Heart left ventricle (tissue), 16 donors: ENCODE data around the gene AKAP10. TPM values are rescaled to one million over a fixed set of nuclear protein-coding genes. Genes with fewer than 3 reads are reported as not detected.
"Not testable (repeated sequence)": the region's sequence is repeated elsewhere in the genome, so short reads cannot be mapped to it uniquely, and the experiment has no call there.

ENCODE experiments used
- ATAC-seq, 4 donors: fragments of 200-7000 bp; cut with Tn5 transposase; one replicate each; pipeline ENCODE4 v1.9.1; 2020 to 2022; ENCODE audit warnings: moderate library complexity in 4 of 4, mild to moderate bottlenecking in 3 of 4, moderate number of reproducible peaks in 1 of 4
- DNase-seq, 5 donors: peaks; one replicate each; pipeline ENCODE4 v3.0.0-alpha.2; 2020
- H3K27ac ChIP-seq, 12 donors: fragments of 200-600 bp; sonication (generic) in 4 of 12; one replicate each; pipeline versions ENCODE4 v1.5.0 to v1.8.0; 2016 to 2022; ENCODE audit warnings: mild to moderate bottlenecking in 2 of 12
- H3K27me3 ChIP-seq, 9 donors: fragments of 200-600 bp; sonication (generic) in 2 of 9; one replicate each; pipeline versions ENCODE4 v1.5.1 to v1.8.0; 2016 to 2022; ENCODE audit warnings: mild to moderate bottlenecking in 3 of 9
- H3K36me3 ChIP-seq, 9 donors: fragments of 200-600 bp; sonication (generic) in 2 of 9; one replicate each; pipeline versions ENCODE4 v1.5.0 to v1.8.0; 2018 to 2022; ENCODE audit warnings: mild to moderate bottlenecking in 2 of 9
- H3K4me1 ChIP-seq, 12 donors: fragments of 200-600 bp; sonication (generic) in 4 of 12; one replicate each; pipeline versions ENCODE4 v1.5.0 to v1.8.0; 2016 to 2022; ENCODE audit warnings: mild to moderate bottlenecking in 3 of 12
- H3K4me3 ChIP-seq, 12 donors: fragments of 200-600 bp; sonication (generic) in 4 of 12; one replicate each; pipeline versions ENCODE4 v1.5.0 to v1.8.0; 2017 to 2022; ENCODE audit warnings: mild to moderate bottlenecking in 9 of 12, moderate library complexity in 4 of 12
- H3K9me3 ChIP-seq, 12 donors: fragments of 200-600 bp; sonication (generic) in 4 of 12; one replicate each; pipeline versions ENCODE4 v1.5.0 to v1.8.0; 2016 to 2022; ENCODE audit warnings: mild to moderate bottlenecking in 1 of 12
- CTCF ChIP-seq, 12 donors: fragments of 200-600 bp; sonication (generic) in 4 of 12; IDR thresholded peaks; one replicate each; pipeline versions ENCODE4 v1.5.0 to v1.8.0; 2018 to 2022; ENCODE audit warnings: antibody characterized with exemption in 12 of 12, mild to moderate bottlenecking in 5 of 12
- POLR2A ChIP-seq, 2 donors: fragments of 450-650 bp; IDR thresholded peaks; one replicate each; pipeline ENCODE4 v1.6.1; 2017; ENCODE audit warnings: antibody characterized with exemption in 2 of 2, mild to moderate bottlenecking in 2 of 2, moderate library complexity in 2 of 2
- WGBS, 4 donors: extraction: QIAGEN DNeasy Blood & Tissue Kit in 2 of 4; methylation state at CpG; one replicate each; pipeline versions ENCODE4 v1.1.5 to v1.1.7; 2013 to 2018; 5-methylcytosine and 5-hydroxymethylcytosine counted together
- intact Hi-C, 10 donors: fragments of 100-400 bp; cut with DNase I; formaldehyde crosslinking; loops; one replicate each; pipeline versions ENCODE4 v1.11.1 to v1.14.2; 2022
- long read RNA-seq, 3 donors: library from polyadenylated mRNA; unstranded; transcript quantifications; one replicate each; pipeline ENCODE4 v2.0.0, GENCODE V29; 2020 to 2021
- polyA plus RNA-seq, 2 donors: library from polyadenylated mRNA; stranded (reverse); fragments of 200-250 nt; gene quantifications; one replicate each; pipeline ENCODE4 v1.2.3, GENCODE V29; 2013
- total RNA-seq, 9 donors: library from RNA; depleted of rRNA in 2 of 9; stranded (reverse); fragments of >200 nt in 2 of 9; fragmentation: NEBNext Ultra II Directional in 3 of 9; extraction: Animal tissue kit (Norgen Biotek cat#: 25700) in 3 of 9; gene quantifications; one replicate each; pipeline versions ENCODE4 v1.1.0 to v1.2.4, GENCODE V29; 2016 to 2023
- donor health status: ischemic (EF 13 %, LVEDD 7.1; RV severe dilation, severe dysfunction).
- donor health status: healthy with polysubstance abuse.
- donor health status: DM: no; HTN: yes; CAD: no.
- donor health status: DM: no; HTN: no; CAD: no.
- donor health status: ischemic (EF 25% LVEDD 6.9; RV normal size, moderate dysfunction).
- donor health status: ischemic (EF 25% LVEDD 5.7; RV mildly dilated, moderate dysfunction).
- donor health status: healthy.
- donor health status: DM: yes; HTN: yes; CAD: no.
- donor health status: ischemic (EF 35%, LVEDD 5.7; RV mildly dilated, moderate dysfunction).
- donor health status: nonischemic (EF 11% LVEDD 7.7; RV severe dilation, severe dysfunction).
- donor health status: DM: yes; HTN: yes; CAD: no.
- donor health status: PGD.
- donor health status: ischemic (EF 29% LVEDD 5.4; RV normal size, mild dysfunction).
- donor health status: nonischemic (EF 23%, LVEDD 6.1; RV moderate dilation, normal function).

AKAP10 gene
- total RNA-seq (10 to 100 TPM; 11.2 to 25.0 (median 14.5) TPM), polyA plus RNA-seq (1 to 10 TPM; 4.4 to 6.9 TPM)
- long read RNA-seq, donor 1, full-length matches to known transcripts = 13 of 18 reads
- long read RNA-seq, donor 1, partial matches to known transcripts = 1 of 18 reads
- long read RNA-seq, donor 1, other reads (novel, unspliced or antisense) = 4 of 18 reads
- long read RNA-seq, donor 2, full-length matches to known transcripts = 7 of 9 reads
- long read RNA-seq, donor 2, partial matches to known transcripts = 0 of 9 reads
- long read RNA-seq, donor 2, other reads (novel, unspliced or antisense) = 2 of 9 reads
- long read RNA-seq, donor 3, full-length matches to known transcripts = 11 of 17 reads
- long read RNA-seq, donor 3, partial matches to known transcripts = 0 of 17 reads
- long read RNA-seq, donor 3, other reads (novel, unspliced or antisense) = 6 of 17 reads

GRCh38 chr17:19977293-19978208, at the start of gene AKAP10:
Gene AKAP10, minus strand, starts transcription at chr17:19977828. Its CDS starts 149 bp downstream, at chr17:19977679.
- DNase-seq = peak; percentile 94 to 97 (median 95)
- peak; percentile 93 to 98 (median 98) for ATAC-seq
- intact Hi-C loops = no loop called here
- peak within 1 kb of the TSS; percentile 81 to 99 (median 90) for H3K27ac ChIP-seq
- H3K36me3 ChIP-seq = peaks cover 0 to 12% (median 0%) of the 10 kb centered on the region in 9 donors
- TF ChIP-seq CTCF (IDR thresholded peaks at IDR 0.05) (peak in 1 of 12 donors; percentile 5), POLR2A (IDR thresholded peaks at IDR 0.05) (peak in 1 of 2 donors; percentile 56)
- 0 to 1% (median 0%) methylated on average over 21 to 75 of the region's 75 CpGs for WGBS, 4 donors
- H3K4me1 ChIP-seq = peaks cover 0 to 61% (median 16%) of the 10 kb centered on the region in 12 donors
- no peaks in the 10 kb centered on the region for H3K9me3 ChIP-seq
- H3K27me3 ChIP-seq = no peaks in the 10 kb centered on the region
- peak within 1 kb of the TSS; percentile 60 to 99 (median 92) for H3K4me3 ChIP-seq

- no peak for ATAC-seq
- TF ChIP-seq POLR2A (IDR thresholded peaks at IDR 0.05) = no peak
- no peak for TF ChIP-seq CTCF (IDR thresholded peaks at IDR 0.05)
- Histone ChIP-seq H3K27ac (peak overlapping the region in 1 of 12 donors; percentile 13), H3K27me3 (no peaks in the 10 kb centered on the region), H3K36me3 (peaks cover 0 to 3% (median 0%) of the 10 kb centered on the region in 9 donors), H3K4me1 (peaks cover 0 to 17% (median 0%) of the 10 kb centered on the region in 12 donors), H3K9me3 (peaks cover 0 to 12% (median 0%) of the 10 kb centered on the region in 12 donors), H3K4me3 (no peak overlapping the region)
- intact Hi-C loops = no loop called here
- no peak for DNase-seq
Measured at GRCh38 chr17:20026960-20027359, 49.3 kb upstream of the AKAP10 start.

- no peak for ATAC-seq
- peaks cover 0 to 8% (median 0%) of the 10 kb centered on the region in 12 donors for H3K9me3 ChIP-seq
- 78 to 84% (median 83%) methylated on average over 4 of the region's 4 CpGs for WGBS, 4 donors
Measured at GRCh38 chr17:20022701-20023100, 45.1 kb upstream of the AKAP10 start.

GRCh38 chr17:20016475-20016992, 38.9 kb upstream of the AKAP10 start:
- not testable (repeated sequence) for ATAC-seq, H3K27ac ChIP-seq, H3K9me3 ChIP-seq, H3K4me1 ChIP-seq, H3K27me3 ChIP-seq, H3K4me3 ChIP-seq, H3K36me3 ChIP-seq, DNase-seq
- 93 to 97% (median 96%) methylated on average over 3 to 32 of the region's 32 CpGs for WGBS, 4 donors
- intact Hi-C loops = loop anchor here in 1 of 10 donors (10.0 kb wide), 1 partner anchor 48 kb away; no protein-coding TSS in a partner anchor

More at GRCh38 chr17:20022701-20023100, 45.1 kb upstream of the AKAP10 start:
- H3K4me1 ChIP-seq = peaks cover 0 to 13% (median 0%) of the 10 kb centered on the region in 12 donors
- H3K36me3 ChIP-seq = peaks cover 0 to 4% (median 0%) of the 10 kb centered on the region in 9 donors
- no peak for DNase-seq
- H3K4me3 ChIP-seq = no peak overlapping the region
- no peaks in the 10 kb centered on the region for H3K27me3 ChIP-seq
- intact Hi-C loops = no loop called here
- TF ChIP-seq POLR2A (IDR thresholded peaks at IDR 0.05) (no peak), CTCF (IDR thresholded peaks at IDR 0.05) (no peak)
- no peak overlapping the region for H3K27ac ChIP-seq
